ENCODE results near the gene CLSTN2. TPM values are rescaled to one million over a fixed set of nuclear protein-coding genes. Genes with fewer than 3 reads are reported as not detected.

The CLSTN2 gene
- total RNA-seq, 2 donors from 2014 or later, result 0.08 TPM; not detected in 1

DNA sequence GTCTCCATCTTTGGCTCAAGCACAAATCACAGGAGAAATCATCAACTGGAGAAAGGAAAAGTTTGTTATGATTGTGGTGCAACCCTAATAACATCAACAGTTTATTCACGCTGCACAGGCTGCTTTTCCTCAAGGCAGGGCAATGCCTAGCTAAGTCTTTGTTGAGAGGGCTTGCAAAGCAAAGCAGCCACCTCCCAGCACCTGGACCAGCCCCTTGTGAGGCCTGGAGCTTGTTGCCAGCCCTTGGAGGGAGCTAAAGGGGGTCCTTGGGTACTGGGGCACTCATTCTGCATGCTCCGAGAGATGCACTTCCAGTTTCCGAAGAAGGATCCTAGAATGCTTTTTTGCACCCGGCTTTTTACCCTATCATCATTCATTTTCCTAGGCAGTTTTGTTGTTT lies 288.2 kb downstream of the CLSTN2 start:
- ATAC-seq (replicated peaks), result no peak
- no peak overlapping the region for H3K4me3 Mint-ChIP-seq
- no peaks in the 10 kb centered on the region for H3K36me3 Mint-ChIP-seq (ENCODE audit: low read depth)
- H3K27ac Mint-ChIP-seq, result no peak overlapping the region
- no peaks in the 10 kb centered on the region for H3K9me3 Mint-ChIP-seq
- H3K4me1 Mint-ChIP-seq, result no peaks in the 10 kb centered on the region
- peaks cover 12% of the 10 kb centered on the region for H3K27me3 Mint-ChIP-seq

GRCh38 chr3:140223631-140224030 lies 288.6 kb downstream of the CLSTN2 start:
- Mint-ChIP-seq H3K4me3 (no peak overlapping the region), H3K27ac (no peak overlapping the region), H3K27me3 (peaks cover 11% of the 10 kb centered on the region), H3K9me3 (no peaks in the 10 kb centered on the region), H3K4me1 (no peaks in the 10 kb centered on the region), H3K36me3 (ENCODE audit: low read depth) (no peaks in the 10 kb centered on the region)
- no peak for ATAC-seq (replicated peaks)

GRCh38 chr3:140224307-140224706 lies 289.3 kb downstream of the CLSTN2 start:
- H3K27ac Mint-ChIP-seq, result no peak overlapping the region
- no peaks in the 10 kb centered on the region for H3K9me3 Mint-ChIP-seq
- H3K36me3 Mint-ChIP-seq (ENCODE audit: low read depth), result no peaks in the 10 kb centered on the region
- H3K4me1 Mint-ChIP-seq, result no peaks in the 10 kb centered on the region
- ATAC-seq (replicated peaks), result no peak
- H3K27me3 Mint-ChIP-seq, result peaks cover 8% of the 10 kb centered on the region
- H3K4me3 Mint-ChIP-seq, result no peak overlapping the region

- H3K9me3 Mint-ChIP-seq, result no peaks in the 10 kb centered on the region
- no peaks in the 10 kb centered on the region for H3K36me3 Mint-ChIP-seq (ENCODE audit: low read depth)
- no peak for ATAC-seq (replicated peaks)
- H3K4me1 Mint-ChIP-seq, result no peaks in the 10 kb centered on the region
- H3K27ac Mint-ChIP-seq, result no peak overlapping the region
- H3K4me3 Mint-ChIP-seq, result no peak overlapping the region
- no peaks in the 10 kb centered on the region for H3K27me3 Mint-ChIP-seq
Observed at GRCh38 chr3:140225996-140226395, 291.0 kb downstream of the CLSTN2 start.

- ATAC-seq (replicated peaks), result no peak
- Mint-ChIP-seq H3K9me3 (no peaks in the 10 kb centered on the region), H3K4me1 (no peaks in the 10 kb centered on the region), H3K27me3 (no peaks in the 10 kb centered on the region), H3K36me3 (ENCODE audit: low read depth) (no peaks in the 10 kb centered on the region), H3K4me3 (no peak overlapping the region), H3K27ac (no peak overlapping the region)
Observed at GRCh38 chr3:140233702-140234101, 298.7 kb downstream of the CLSTN2 start.

DNA sequence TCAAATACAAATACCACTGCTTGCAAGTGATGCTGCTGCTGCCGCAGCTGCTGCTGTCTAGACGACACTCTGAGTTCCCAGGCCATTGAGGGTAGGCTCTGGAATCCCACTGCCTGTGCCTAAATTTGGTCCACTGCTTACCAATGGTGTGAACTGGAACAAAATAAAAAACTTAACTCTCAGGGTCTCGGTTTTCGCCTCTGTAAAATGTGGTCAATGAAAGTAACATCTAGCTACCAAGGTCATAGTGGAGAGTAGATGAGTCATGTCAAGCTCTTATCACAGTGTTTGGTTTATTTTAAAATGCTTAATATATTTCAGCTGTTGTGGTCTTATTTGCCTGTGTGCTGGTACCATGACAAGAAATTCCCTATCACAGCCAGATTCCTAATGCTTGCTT lies 299.3 kb downstream of the CLSTN2 start:
- Mint-ChIP-seq H3K36me3 (ENCODE audit: low read depth) (no peaks in the 10 kb centered on the region), H3K9me3 (no peaks in the 10 kb centered on the region), H3K4me3 (no peak overlapping the region), H3K27ac (no peak overlapping the region), H3K27me3 (no peaks in the 10 kb centered on the region), H3K4me1 (no peaks in the 10 kb centered on the region)
- no peak for ATAC-seq (replicated peaks)

DNA sequence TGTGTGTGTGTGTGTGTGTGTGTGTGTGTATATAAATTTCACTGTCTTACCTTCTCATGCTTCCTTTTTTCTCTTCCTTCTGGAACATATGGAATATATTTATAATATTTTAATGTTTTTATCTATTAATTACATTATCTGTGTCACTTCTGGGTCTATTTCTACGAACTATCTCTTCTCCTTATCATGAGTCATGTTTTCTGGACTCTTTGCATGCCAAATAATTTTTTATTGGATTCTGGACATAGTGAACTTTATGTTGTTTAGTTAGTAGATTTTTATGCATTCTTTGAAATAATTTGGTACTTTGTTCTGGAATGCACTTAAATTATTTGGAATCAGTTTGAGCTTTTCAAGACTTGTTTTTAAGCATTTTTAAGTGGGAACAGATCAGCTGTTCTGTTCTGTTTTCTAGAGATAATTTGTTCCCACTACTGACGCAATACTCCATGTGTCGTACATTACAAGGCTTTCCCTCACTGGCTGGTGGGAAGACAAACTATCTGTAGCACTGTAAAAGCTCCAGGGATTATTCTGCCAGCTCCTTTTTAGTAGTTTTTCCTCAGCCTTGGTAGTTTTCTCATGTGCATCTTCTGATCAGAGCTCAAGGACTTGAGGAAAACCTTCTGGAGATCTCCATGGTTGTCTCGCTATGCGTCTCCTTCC lies 302.0 kb downstream of the CLSTN2 start:
- H3K36me3 Mint-ChIP-seq (ENCODE audit: low read depth), result no peaks in the 10 kb centered on the region
- no peak overlapping the region for H3K4me3 Mint-ChIP-seq

DNA sequence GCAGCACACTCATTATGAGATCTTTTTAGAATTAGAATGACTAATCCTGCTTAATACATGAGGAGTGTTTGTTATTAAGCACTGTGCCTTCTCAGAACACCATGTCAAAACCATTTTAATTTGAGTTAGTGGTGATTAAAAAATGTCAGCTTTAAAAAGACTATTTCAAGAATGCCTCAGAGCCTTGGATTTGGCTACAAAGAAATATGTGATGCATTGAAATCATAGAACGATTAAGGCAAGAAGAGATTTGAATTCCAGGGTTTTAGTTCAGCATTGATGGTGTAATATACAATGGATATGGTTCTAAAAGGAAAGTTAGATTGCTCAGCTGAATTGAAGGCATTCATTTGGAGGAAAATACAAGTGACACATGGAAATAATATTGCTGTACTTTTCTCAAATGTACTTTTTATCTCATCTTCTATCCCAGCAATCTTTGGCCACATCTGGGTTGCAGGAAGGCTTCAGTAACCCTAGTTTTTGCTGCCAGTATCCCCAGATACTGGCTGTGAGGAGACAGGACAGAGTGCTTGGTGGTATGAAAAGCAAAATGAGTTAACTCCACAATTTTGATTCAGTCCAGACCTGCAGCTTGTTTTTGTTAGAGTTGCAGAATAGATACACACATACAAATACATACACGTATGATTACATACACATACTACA lies 303.8 kb downstream of the CLSTN2 start:
- no peak overlapping the region for H3K27ac Mint-ChIP-seq

More for the DNA sequence above, 302.0 kb downstream of the CLSTN2 start:
- H3K27me3 Mint-ChIP-seq, result no peaks in the 10 kb centered on the region
- H3K9me3 Mint-ChIP-seq, result no peaks in the 10 kb centered on the region
- no peak overlapping the region for H3K27ac Mint-ChIP-seq
- H3K4me1 Mint-ChIP-seq, result no peaks in the 10 kb centered on the region
- ATAC-seq (replicated peaks), result no peak

DNA sequence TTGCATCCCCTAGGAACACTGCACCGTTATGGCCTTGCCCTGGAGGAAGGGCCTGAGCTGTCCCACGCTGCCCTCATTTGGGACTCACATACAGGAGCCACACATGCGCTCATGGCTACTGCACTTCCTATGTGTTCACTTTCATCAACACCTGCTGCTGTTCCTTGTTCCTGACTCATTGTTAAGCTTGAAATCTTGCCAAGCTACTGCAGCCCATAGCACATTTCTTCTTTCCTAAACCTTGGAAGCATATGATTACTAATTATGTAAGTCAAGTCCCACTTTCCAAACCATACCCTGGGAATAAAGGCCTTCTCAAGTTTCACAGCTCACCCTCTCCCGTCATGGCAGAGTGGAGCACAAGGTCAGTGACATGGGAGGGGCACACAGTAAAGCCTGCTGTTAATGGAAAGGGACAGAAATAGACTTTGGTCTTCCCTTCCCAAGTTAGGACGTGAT lies 307.9 kb downstream of the CLSTN2 start:
- no peaks in the 10 kb centered on the region for H3K4me1 Mint-ChIP-seq
- no peak overlapping the region for H3K4me3 Mint-ChIP-seq
- H3K27me3 Mint-ChIP-seq, result no peaks in the 10 kb centered on the region
- H3K9me3 Mint-ChIP-seq, result no peaks in the 10 kb centered on the region
- H3K36me3 Mint-ChIP-seq (ENCODE audit: low read depth), result no peaks in the 10 kb centered on the region
- H3K27ac Mint-ChIP-seq, result no peak overlapping the region
- ATAC-seq (replicated peaks), result no peak

More for the DNA sequence above, 303.8 kb downstream of the CLSTN2 start:
- no peak for ATAC-seq (replicated peaks)
- Mint-ChIP-seq H3K27me3 (no peaks in the 10 kb centered on the region), H3K4me1 (no peaks in the 10 kb centered on the region), H3K9me3 (no peaks in the 10 kb centered on the region), H3K4me3 (no peak overlapping the region), H3K36me3 (ENCODE audit: low read depth) (no peaks in the 10 kb centered on the region)

DNA sequence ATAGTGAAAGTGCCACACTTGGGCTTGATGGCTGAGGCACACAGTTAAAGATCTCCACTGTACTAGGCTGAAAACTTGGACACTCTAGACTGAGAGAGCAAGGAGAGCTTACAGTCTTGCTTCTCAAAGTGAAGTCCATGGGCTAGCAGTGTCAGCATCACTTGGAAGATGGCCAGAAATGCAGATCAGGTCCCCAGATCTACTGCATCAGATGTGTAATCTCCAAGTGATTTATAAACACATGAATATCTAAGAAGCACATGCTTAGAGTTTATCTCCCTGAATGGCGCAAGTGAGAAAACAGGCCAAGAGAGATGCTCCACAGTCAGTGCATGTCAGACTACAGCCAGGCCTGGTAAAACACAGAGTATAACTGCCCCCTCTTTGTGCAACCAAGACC lies 308.6 kb downstream of the CLSTN2 start:
- ATAC-seq (replicated peaks), result no peak
- Mint-ChIP-seq H3K4me1 (no peaks in the 10 kb centered on the region), H3K4me3 (no peak overlapping the region), H3K9me3 (no peaks in the 10 kb centered on the region), H3K27ac (no peak overlapping the region), H3K36me3 (ENCODE audit: low read depth) (no peaks in the 10 kb centered on the region), H3K27me3 (no peaks in the 10 kb centered on the region)

- Mint-ChIP-seq H3K36me3 (ENCODE audit: low read depth) (no peaks in the 10 kb centered on the region), H3K4me1 (no peaks in the 10 kb centered on the region)
Observed at GRCh38 chr3:140244893-140245292, 309.9 kb downstream of the CLSTN2 start.

DNA sequence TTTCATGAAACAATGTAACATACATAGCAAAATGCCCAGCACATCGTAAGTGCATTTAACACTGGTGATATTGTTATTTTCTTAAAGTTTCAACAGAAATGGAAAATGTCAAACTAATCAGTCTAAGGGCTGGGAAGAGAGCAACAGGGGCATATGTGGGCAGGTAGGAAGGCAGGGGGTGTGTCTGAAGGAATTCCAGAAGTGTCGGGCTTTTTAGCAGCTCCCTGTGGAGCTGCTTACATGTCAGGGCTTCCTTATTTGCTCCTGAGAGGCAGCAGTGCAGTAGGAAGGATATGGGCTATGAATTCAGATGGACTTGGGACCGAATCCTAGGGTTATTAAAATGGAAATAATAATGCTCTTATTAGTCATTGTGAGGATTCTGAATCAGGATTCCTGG lies 311.6 kb downstream of the CLSTN2 start:
- no peak overlapping the region for H3K4me3 Mint-ChIP-seq
- no peaks in the 10 kb centered on the region for H3K4me1 Mint-ChIP-seq
- H3K27me3 Mint-ChIP-seq, result peaks cover 2% of the 10 kb centered on the region
- no peak for ATAC-seq (replicated peaks)
- H3K36me3 Mint-ChIP-seq (ENCODE audit: low read depth), result no peaks in the 10 kb centered on the region
- no peak overlapping the region for H3K27ac Mint-ChIP-seq
- no peaks in the 10 kb centered on the region for H3K9me3 Mint-ChIP-seq

More at GRCh38 chr3:140244893-140245292, 309.9 kb downstream of the CLSTN2 start:
- Mint-ChIP-seq H3K27ac (no peak overlapping the region), H3K27me3 (no peaks in the 10 kb centered on the region), H3K4me3 (no peak overlapping the region), H3K9me3 (no peaks in the 10 kb centered on the region)
- no peak for ATAC-seq (replicated peaks)

DNA sequence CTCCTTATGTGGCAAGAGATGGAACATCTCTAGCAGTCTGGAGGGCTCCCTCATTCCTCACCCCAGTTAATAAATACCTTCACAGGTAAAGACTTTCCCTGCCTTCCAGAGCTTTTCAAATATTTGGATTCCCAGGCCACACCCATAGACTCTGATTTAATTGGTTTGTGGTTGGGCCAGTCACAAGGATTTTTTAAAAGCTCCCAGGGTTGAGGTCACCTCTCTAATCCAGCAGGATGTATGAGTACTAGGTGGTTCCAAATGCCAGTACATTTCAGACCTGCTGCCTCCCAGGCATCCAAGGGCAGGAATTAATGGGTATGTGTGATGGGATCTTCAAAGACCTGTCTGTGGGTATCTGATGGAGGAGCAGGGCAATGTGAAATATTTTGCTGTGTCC lies 312.8 kb downstream of the CLSTN2 start:
- Mint-ChIP-seq H3K9me3 (no peaks in the 10 kb centered on the region), H3K4me1 (no peaks in the 10 kb centered on the region), H3K36me3 (ENCODE audit: low read depth) (no peaks in the 10 kb centered on the region), H3K27me3 (peaks cover 6% of the 10 kb centered on the region), H3K27ac (no peak overlapping the region), H3K4me3 (no peak overlapping the region)
- no peak for ATAC-seq (replicated peaks)

GRCh38 chr3:140249188-140249587 lies 314.2 kb downstream of the CLSTN2 start:
- H3K27ac Mint-ChIP-seq, result no peak overlapping the region
- H3K27me3 Mint-ChIP-seq, result peaks cover 6% of the 10 kb centered on the region
- no peaks in the 10 kb centered on the region for H3K4me1 Mint-ChIP-seq
- H3K4me3 Mint-ChIP-seq, result no peak overlapping the region
- no peaks in the 10 kb centered on the region for H3K36me3 Mint-ChIP-seq (ENCODE audit: low read depth)
- ATAC-seq (replicated peaks), result no peak
- no peaks in the 10 kb centered on the region for H3K9me3 Mint-ChIP-seq

Measured in activated T-helper 17 cell treated with anti-CD3 and anti-CD28 coated beads, Interleukin-2, amount 50 U/mL, for 72 hours (primary cell).